SK-N-DZ (cell line): ENCODE measurements around the gene RASGEF1B. TPM values are rescaled to one million over a fixed set of nuclear protein-coding genes. Genes with fewer than 3 reads are reported as not detected.

Source experiments
- DNase-seq: peaks from one replicate; pipeline ENCODE4 v3.0.0-alpha.2; 2015; ENCODE audit warnings: low spot score
- polyA plus RNA-seq, 2 experiments: library from polyadenylated mRNA; depleted of rRNA; stranded (reverse); fragments of >200 nt; gene quantifications; 2 replicates each; pipeline ENCODE4 v1.2.3, GENCODE V29; 2014

Gene RASGEF1B
- not detected in 2 replicates for polyA plus RNA-seq (2014; cell fraction: cytosol; rRNA removed)
- not detected in 2 replicates for polyA plus RNA-seq (2014; cell fraction: nucleus; rRNA removed)

DNA sequence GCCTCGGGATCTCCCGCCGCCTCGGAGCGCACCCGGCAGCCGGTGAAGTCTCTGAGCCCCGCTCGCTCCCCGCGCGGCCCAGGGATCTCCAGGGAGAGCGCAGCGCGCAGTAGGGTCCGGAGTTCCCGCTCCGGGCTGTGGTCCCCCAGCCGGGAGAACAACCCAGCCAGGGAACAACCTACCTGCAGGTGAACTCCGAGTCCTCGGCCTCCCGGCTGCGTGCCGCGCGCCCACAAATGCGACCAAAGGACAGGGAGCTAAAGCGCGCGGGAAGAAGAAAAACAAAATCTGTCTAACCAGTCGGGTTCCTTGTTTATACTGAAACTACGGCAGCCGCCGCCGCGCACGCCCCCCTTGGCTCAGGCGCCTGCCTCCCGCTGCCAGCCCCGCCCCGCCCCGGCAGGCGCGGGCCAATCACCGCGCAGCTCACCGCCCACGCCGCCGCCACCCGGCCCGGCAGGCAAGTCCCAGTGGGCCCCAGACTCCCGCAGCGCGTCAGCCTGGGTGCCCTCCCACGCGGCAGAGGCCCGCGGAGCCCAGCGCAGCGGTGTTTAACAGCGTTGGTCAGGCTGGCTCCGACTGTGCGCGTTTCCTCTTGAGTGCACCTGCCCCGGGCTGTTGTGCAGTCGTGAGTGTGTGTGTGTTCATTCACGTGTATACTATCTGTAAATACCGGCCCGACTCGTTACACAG is at the start of gene RASGEF1B:
TSS of gene RASGEF1B (minus strand) at position 320 of the 693 bp plus-strand sequence. CDS start 12,399 bp downstream, outside the sequence.
- peak; percentile 40 for DNase-seq

DNA sequence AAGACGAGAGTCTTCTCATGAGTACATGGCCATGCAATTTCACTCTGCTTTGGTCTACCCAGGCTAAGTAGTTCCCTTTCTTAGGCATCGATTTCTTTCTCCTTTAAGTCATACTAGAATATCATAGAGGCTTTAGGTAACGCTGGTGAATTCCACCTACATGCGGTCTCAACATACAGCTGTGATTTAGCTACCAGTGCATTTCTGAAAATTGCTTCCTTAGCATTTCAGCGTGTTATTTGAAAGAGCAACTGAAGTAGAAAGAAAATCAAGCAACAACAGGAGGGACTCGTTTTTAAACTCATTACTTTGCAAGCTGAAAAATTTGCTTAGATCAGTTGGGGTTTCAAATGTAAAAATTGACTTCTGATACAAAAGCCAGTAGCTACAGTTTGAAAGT is 48.1 kb upstream of the RASGEF1B start:
- DNase-seq = no peak

DNA sequence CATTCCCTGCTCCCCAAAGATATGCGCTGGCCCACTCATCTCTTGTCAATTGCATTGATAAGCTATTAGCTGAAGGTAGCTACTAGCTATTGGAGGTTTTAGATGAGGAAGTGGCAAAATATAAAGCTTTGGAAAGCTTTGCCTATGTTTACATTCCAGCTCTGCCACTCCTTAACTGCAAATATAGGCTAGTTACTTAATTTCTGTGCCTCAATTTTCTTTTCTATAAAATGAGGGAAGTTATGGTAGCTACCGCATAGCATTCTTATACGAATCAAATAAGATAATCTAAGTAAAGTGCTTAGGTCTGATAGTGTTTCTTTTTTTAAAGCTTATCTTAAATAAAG is 47.7 kb upstream of the RASGEF1B start:
- no peak for DNase-seq

DNA sequence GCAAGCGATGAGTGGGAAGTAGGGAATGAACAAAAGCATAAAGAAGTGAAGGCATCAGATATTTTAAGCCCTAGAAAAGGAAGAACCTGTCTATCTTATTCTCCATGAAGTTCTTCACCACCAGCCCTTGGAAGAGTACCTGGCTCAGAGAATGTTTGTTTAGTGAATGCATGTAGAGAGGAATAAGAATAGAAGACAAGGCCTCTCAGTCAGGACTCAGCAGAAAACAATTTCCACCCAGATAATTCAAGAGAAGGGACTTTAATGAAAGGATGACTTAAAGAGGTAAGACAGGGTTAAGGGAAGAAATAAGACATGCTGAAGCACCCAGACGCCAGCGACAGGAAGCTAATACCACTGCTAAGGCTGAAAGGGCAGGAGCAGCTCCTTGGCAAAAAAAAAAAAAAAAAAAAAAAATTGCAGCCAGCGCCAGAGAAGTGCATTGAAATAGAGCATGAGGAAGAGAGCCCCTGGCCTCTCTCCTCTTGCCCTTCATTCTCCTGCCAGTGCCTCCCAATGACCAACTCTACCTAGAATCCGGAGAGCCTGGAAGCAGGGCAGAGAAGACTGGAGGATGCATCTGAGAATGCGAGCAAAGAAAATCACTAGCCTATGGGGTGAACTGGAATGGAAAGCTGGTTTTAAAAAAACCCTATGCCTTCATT is 47.2 kb upstream of the RASGEF1B start:
- DNase-seq = no peak

DNA sequence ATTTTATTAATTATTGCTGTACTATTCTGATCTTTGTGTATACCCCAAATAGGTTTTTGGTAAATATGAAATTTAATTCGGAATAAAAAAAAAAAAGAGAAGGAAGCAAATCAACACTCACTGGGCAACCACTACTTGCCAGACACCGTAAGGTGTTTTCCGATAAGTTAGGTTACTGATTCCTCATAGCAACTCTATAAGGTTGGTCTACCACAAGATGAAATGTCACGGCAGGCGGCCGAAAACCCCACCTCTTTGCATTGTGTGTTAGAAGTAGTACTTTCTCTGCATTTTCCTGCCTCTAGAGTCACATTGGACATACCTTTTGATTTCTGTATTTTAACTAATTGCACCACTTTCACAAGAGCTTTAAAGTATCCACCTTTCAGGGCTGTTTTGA is 44.5 kb upstream of the RASGEF1B start:
- DNase-seq = no peak

DNA sequence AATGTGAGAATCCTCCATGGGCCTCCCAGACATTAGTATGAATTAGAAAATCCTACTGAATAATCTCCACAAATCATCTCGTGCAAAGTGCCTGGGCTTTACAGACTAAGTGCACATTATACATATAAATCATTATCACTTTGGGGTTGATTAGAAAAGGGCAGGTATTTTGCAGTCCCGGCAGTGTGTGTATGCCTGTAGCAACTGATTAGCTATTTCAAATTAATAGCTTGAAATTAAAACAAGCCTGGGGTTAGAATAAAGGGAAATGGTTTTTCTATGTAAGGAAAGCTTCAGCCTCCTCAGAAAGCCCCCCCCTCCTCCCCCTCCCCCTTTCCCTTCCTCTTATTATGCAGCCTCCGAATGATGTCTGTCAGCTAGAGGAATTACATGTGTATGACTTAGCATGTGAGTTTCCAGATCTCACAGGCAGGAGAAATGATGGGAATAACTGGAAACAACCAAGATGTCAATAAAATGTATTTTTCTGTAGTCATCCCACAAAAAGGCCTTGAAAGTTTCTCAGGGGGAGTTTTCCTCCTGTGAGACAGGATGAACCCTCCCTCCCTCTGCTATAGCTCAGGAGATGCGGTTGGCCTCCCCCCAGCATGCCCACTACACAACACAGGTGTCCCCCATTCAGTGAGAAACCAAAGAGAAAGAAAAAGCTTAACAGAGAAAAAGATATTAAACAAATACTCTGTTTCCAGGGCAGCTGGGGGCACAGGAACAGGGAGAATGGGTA is 41.2 kb upstream of the RASGEF1B start:
- no peak for DNase-seq

DNA sequence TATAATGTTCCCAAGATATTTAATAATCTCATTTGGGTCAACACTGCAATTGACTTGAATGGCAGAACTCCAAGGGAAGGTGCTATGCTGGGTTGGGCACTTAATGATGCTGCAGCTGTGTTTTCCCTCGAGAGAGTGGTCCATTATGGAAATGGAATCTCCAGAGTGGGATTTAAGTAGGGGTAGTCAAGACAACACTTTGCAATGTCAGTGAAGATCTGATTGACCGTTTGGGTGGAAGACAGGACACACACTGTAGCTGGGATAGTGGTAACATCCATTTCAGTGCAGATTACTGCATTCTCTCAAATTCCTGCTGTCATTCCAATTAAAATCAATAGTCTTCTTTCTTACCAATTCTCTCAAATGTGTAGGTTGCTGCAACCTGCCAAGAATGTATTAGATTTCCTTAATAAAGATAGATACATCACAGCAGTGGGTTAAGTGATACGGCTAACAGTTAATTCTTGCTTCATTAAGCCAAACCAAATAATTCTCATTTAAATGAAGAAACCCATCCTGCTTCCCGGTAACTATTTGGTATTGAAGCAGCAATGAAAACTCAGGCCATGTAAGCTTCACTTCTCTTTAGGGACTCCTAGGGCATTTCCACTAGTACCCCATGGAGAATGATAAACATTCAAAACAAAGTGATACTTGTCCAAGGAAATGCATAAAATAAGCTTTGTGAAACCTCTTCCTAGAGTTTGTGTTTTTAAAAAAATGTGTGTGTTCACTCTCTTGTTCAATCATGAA is 40.5 kb upstream of the RASGEF1B start:
- no peak for DNase-seq

DNA sequence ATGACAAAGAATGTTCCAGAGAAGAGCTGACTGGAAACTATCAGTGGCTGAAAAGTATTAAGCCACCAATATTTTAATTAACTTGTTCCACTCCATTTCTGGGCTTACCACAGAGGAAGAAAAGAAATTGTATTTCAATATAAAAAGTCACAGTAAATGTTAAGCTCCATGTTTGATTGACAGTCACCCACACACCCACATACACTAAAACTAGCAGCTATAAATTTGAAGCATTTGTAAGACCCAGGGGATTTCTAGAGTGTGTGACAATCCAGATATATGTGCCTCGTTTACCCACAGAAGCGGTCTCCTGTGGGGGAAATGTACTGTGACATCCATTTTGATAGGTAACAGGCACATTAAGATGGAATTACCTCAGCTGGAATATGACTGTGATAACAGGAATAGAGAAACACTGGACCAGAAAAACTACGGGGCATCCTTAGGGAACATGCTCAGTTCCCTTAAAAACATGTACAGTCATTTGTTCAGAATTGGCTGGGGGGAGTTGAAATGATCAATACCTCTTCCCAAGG is 39.0 kb upstream of the RASGEF1B start:
- DNase-seq = no peak

DNA sequence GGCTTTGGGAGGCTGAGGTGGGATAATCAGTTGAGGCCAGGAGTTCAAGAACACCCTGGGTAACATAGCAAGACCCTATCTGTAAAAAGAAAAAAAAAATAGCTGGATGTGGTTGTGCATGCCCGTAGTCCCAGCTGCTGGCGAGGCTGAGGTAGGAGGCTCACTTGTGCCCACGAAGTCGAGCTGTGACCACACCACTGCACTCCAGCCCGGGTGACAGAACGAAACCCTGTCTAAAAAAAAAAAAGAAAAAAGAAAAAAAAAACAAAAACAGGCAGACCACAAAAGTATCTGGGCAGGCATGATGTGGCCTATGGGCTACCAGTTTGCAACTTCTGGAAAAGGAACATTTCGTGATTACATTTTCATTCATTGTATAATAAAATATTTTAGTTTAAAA is 38.1 kb upstream of the RASGEF1B start:
- no peak for DNase-seq

DNA sequence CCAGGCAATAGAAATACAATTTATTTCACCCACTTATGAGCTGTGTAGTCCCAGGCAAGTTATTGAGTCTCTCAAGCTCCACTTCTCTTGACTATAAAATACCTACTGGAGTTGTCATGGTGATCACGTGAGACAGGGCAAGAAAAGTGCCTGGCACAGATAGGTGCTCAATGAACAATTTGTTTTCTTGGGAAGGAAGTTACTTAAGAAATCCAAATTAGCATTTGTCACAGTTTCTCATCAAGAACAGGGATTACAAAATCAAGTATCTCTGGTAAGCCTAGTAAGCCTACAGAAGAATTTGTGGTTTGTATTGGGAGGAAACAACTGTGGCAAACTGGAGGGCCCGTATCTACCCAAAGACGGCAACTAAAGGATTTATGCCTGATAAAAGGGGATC is 37.5 kb upstream of the RASGEF1B start:
- DNase-seq = no peak

DNA sequence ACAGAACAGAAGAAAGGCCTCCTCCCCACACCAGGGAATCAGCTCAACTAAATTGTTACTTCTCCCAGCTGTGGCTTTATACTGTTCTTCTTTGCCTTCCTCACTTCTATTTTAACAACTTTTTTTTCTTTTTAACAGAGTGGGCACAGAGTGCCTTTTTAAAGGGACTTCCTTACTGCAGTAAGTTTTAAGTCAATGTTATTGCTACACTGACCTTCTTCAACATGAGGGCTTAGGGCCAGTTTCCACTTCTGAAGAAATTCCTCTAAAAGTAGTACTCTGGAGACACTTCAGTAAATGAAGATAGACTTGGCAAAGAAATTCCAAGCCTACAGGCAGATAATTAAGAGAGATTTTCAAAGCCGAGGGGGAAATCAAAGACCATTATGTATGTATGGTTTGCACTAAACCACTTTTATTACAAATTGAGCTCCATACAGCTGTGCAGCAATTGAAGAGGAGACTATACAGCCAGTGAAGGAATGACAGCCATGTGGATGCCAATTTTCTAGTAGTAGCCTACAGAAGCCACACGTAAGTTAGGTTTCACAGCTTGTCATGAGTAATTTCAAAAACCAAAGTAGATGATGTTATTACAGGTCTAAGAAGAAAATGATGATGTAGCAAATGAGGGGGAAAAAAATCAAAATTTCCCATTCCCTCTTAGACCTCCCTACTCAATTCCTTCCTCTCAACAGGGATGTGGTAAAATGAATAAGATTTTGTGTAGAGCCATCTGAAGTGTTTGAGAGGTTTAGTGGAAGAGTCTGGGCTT is 36.9 kb upstream of the RASGEF1B start:
- DNase-seq = no peak

DNA sequence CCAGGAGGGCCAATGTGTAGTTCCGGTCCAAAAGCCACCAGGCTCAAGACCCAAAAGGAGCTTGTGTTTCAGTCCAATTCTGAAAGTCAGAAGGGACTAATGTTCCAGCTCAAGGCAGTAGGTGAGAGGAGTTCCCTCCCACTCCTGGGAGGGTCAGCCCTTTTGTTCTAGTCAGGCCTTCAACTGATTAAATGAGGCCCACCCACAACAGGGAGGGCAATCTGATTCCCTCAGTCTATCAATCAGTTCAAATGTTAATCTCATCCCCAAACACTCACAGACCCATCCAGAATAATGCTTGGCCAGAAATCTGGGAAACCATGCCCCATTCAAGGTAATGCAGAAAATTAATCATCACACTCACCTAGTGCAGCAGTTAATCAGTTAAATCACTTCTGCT is 35.8 kb upstream of the RASGEF1B start:
- DNase-seq = no peak

DNA sequence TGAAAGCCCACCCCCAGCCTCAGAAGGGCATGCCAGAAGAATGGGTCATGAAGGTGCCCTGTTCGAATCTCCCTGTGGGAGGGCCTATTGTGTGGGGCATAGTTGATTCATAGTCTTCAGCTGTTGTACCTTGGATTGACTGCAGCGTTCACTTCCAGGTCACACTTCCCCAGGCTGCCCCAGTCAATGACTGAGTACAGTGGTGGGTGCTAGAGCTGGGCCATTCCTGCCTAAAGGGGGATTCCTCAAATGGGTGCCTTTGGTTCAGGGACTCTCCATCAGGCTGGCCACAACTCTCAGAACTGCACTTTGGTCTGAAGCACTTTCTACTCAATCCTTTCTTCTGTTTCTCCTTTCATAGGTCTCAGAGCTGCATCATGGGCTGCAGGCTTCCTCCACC is 35.0 kb upstream of the RASGEF1B start:
- no peak for DNase-seq

DNA sequence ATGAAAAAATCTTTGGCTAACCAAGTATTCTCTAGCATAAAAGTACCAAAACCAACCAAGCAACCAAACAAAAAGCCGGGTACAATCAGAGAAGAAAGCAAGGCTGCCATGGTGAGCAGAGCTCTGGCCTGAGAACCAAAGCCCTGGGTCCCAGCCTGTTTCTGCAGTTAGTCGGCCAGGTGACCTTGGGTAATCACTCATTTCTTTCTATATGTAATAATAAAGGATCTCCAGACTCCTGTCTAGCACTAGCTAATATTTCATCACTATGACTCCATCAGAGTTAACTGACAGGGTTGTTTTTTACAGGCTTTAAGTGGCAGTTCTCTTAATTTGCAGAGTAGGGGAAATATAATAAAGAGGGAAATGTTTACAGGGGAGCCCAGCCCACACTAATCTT is 34.0 kb upstream of the RASGEF1B start:
- no peak for DNase-seq

DNA sequence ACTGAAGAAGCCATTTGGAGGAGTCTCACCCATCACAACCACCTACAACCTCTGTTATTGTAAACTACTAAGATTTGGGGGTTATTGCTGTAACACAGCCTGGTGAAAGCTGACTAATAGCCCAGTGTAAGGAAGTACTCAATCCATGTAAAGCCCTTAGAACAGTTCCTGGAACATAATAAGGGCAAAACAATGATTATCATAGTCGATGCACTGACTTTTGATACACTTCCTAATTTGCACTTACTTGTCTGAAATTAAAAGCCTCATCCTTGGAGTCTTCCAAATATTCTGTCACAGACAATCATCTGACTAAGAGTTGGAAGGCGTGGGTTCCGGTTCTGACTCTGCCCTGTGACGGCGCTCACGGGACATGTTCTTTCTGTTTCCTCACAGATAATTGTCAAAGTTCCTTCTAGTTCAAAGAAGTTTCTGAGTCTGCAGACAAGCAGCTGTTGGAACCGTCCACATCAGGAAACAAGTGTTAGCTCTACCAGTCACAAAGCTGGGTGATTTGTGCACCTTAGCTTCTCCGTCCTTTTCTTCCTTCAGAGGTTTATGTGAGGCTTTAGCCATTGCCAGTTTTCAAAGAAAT is 33.4 kb upstream of the RASGEF1B start:
- no peak for DNase-seq

DNA sequence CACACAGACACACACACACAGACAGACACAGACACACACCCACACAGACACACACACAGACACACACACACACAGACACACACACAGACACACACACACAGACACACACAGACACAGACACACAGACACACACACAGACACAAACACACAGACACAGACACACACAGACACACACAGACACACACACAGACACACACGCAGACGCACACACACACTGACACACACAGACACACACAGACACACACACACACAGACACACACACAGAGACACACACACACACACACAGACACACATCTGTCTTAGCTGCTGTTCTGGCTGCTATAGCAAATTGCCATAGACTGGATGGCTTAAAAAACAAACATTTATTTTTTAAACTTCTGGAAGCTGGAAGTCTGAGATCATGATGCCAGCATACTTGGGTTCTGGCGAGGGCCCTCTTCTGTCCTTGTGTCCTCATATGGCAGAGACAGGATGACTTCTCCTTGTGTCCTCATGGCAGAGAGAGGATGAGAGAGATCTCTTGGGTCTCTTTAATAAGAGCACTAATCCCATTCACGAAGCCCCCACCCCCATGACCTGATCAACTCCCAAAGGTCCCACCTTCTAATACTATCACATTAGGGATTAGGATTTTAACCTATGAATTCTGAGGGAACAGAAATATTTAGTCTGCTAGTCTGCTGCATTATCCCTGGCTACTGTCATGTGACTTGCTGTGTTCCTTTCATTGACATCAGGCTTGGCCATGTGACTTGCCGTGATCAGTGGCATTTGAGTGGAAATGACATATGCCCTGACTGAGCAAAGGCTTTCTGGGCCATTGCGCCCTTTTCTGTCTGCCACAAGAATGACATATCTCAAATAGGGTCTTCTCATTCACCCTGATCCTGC is 32.7 kb upstream of the RASGEF1B start:
- DNase-seq = no peak

DNA sequence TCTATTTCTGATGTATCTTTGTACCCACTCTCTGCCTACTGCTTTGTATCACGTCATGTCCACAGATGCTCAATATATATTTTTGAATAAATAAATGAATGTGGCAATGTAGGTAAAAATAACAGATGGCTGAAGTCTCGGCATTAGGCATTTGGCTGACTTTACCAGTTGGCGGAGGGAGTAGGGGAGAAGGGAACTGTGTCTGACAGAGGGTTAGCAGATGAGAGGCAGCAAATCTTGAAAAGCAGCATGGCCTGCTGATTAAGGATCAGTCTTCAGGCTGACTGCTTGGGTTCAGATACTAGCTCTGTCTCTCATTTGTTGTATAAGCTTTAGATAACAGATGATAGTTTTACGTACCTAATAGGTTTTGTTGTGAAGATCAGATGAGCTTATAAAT is 31.9 kb upstream of the RASGEF1B start:
- DNase-seq = no peak

DNA sequence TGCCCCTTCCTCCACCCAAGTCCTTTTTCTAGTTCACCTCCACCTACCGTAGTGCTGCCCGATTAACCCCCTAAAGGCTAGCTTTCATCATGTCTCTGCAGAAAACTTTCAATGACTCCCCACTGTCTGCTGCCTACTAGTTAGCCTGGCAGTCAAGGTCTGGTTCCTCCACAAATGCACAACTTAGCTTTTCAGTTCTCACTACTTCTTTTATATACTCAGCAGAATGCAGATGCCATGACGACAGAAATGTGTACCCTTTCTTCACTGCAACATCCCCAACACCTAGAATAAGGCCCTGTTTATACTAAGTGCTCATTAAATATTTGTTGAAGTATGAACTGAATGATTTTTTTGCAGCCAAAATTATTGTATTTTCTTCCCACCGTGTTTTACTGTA is 30.9 kb upstream of the RASGEF1B start:
- DNase-seq = no peak

DNA sequence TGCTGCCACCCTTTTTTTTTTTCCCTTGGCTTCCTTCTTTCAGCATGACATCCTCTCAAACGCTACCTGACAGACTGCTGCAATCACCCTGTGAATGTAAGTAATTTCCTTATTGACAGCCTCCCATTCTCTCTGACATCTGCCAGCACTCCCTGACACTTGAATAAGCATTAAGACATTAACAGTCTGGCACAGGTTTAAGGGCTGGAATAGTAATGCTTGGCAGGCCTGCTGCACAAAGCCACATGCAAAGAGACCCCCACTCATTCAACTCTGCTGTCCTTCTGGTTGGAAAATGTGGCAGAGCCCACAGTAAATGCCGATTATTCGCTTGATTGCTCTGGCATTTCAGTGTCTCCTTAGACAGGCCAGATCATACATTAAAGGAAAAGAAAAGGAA is 28.1 kb upstream of the RASGEF1B start:
- DNase-seq = peak; percentile 2
